Measurements from ENCODE around the gene DHRS7B.
"Not testable (repeated sequence)": the region's sequence is repeated elsewhere in the genome, so short reads cannot be mapped to it uniquely, and the experiment has no call there.

DHRS7B gene

DNA sequence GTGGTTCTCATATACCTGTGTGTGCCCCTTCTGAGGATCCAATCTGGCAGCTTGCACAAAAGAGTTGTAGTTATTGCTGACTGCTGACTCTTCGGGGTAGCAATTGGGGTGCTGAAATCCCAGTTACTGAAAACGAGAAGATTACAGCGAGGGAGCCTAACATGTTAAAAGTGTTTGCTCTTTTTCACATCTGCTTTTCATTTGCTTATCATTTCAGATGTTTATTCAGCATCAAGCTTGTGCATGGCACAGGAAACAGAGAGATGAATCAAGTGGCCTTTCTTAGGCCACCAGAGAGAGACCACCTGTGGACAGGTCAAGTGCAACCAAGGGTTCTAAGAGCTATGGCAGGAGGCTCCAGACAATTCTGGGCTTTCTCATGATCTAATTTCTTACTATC lies 16.9 kb downstream of the DHRS7B start:
- Histone ChIP-seq H3K14ac (ENCODE audit: low read length in 2 of 2) (no peak overlapping the region), H3K27ac (ENCODE audit: low read length, poor library complexity, severe bottlenecking) (no peak overlapping the region), H2AFZ (ENCODE audit: low read depth, low read length) (no peak overlapping the region), H2BK5ac (ENCODE audit: low read depth, low read length, poor library complexity, severe bottlenecking) (no peak overlapping the region), H2BK12ac (ENCODE audit: low read length in 2 of 2) (no peak overlapping the region), H3K4me3 (ENCODE audit: insufficient read depth in 1 of 2, low read depth in 1 of 2, low read length in 2 of 2) (no peak overlapping the region), H3K79me1 (replicated peaks; ENCODE audit: low read length, poor library complexity, severe bottlenecking) (peaks cover 16% of the 10 kb centered on the region), H3K23ac (ENCODE audit: low read length in 2 of 2) (no peak overlapping the region), H4K91ac (ENCODE audit: low read length) (no peak overlapping the region), H3K4me1 (ENCODE audit: control insufficient read depth, insufficient read depth, low read depth, low read length) (no peaks in the 10 kb centered on the region), H2BK15ac (ENCODE audit: low read depth, poor library complexity, severe bottlenecking) (no peak overlapping the region), H4K8ac (ENCODE audit: low read length) (no peak overlapping the region), H2BK120ac (ENCODE audit: low read depth, low read length) (no peak overlapping the region), H3K4me2 (ENCODE audit: low read length, poor library complexity, severe bottlenecking) (no peak overlapping the region), H3K36me3 (ENCODE audit: control insufficient read depth in 1 of 2, insufficient read depth in 2 of 2, low read depth in 1 of 2, low read length in 2 of 2) (no peaks in the 10 kb centered on the region), H3K9me3 (ENCODE audit: control insufficient read depth, low read length) (no peaks in the 10 kb centered on the region), H3K18ac (ENCODE audit: low read depth in 1 of 2, low read length in 2 of 2) (no peak overlapping the region), H3K27me3 (ENCODE audit: control insufficient read depth in 1 of 2, insufficient read depth in 1 of 2, low read length in 2 of 2) (no peaks in the 10 kb centered on the region), H2AK5ac (ENCODE audit: low read length, severe bottlenecking) (no peak overlapping the region), H3K4ac (ENCODE audit: low read depth in 1 of 2, low read length in 2 of 2) (no peak overlapping the region), H3K9ac (ENCODE audit: low read length) (no peak overlapping the region)
- no peak for DNase-seq
- WGBS: 97% methylated on average over 3 of the region's 3 CpGs

DNA sequence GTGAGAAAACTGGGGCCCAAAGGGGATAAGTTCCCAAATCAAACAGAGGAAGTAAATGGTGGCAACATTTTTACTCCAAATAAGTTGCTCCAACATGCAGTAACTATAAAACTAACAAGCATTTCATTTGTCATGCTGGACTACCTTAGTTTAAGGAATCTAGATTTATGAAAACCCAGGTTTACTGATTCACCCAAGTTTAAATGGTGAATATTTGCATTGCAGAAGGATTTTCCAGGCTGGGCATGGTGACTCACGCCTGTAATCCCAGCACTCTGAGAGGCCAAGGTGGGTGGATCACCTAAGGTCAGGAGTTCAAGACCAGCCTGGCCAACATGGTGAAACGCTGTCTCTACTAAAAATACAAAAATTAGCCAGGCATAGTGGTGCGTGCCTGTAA lies 17.5 kb downstream of the DHRS7B start:
- H3K9me3 ChIP-seq (ENCODE audit: control insufficient read depth, low read length); H3K18ac ChIP-seq (ENCODE audit: low read depth in 1 of 2, low read length in 2 of 2); H3K27me3 ChIP-seq (ENCODE audit: control insufficient read depth in 1 of 2, insufficient read depth in 1 of 2, low read length in 2 of 2); H3K14ac ChIP-seq (ENCODE audit: low read length in 2 of 2); H3K4ac ChIP-seq (ENCODE audit: low read depth in 1 of 2, low read length in 2 of 2); H4K91ac ChIP-seq (ENCODE audit: low read length); H2AK5ac ChIP-seq (ENCODE audit: low read length, severe bottlenecking); H3K27ac ChIP-seq (ENCODE audit: low read length, poor library complexity, severe bottlenecking); H2BK12ac ChIP-seq (ENCODE audit: low read length in 2 of 2); H4K8ac ChIP-seq (ENCODE audit: low read length); H3K9ac ChIP-seq (ENCODE audit: low read length); H3K4me2 ChIP-seq (ENCODE audit: low read length, poor library complexity, severe bottlenecking); H2BK120ac ChIP-seq (ENCODE audit: low read depth, low read length); H3K23ac ChIP-seq (ENCODE audit: low read length in 2 of 2); H2AFZ ChIP-seq (ENCODE audit: low read depth, low read length); DNase-seq; H3K4me3 ChIP-seq (ENCODE audit: insufficient read depth in 1 of 2, low read depth in 1 of 2, low read length in 2 of 2); H2BK5ac ChIP-seq (ENCODE audit: low read depth, low read length, poor library complexity, severe bottlenecking); H3K36me3 ChIP-seq (ENCODE audit: control insufficient read depth in 1 of 2, insufficient read depth in 2 of 2, low read depth in 1 of 2, low read length in 2 of 2); H3K4me1 ChIP-seq (ENCODE audit: control insufficient read depth, insufficient read depth, low read depth, low read length); H2BK15ac ChIP-seq (ENCODE audit: low read depth, poor library complexity, severe bottlenecking): not testable (repeated sequence)
- H3K79me1 ChIP-seq (replicated peaks; ENCODE audit: low read length, poor library complexity, severe bottlenecking): peaks cover 14% of the 10 kb centered on the region
- 91% methylated on average over 3 of the region's 3 CpGs for WGBS

DNA sequence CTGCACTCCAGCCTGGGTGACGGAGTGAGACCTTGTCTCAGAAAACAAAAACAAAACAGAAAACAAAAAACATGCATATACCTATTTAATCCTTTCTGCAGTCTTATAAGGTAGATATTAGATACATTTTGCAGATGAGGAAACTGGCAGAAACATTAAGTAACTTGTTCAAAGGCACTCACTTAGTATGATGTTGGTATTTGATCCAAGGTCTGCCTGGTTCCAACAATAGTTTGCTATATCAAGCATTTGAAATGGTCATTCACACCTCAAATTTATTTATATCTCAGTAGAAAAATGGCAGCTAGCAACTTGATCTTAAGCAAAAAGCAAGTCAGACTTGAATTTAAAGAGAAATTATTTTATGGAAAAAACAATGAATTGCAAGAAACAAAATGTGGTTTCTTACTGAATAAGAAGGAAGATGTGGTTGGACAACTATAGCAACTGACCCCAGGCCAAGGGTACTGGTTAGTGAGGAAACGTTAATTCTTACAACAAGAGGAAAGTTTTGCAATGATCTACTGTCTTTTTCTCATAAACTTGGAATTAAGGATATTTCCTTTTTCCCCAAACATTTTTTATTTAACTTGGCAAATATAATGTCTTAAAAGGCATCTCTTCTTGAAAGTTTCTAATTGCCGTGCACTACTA lies 19.7 kb downstream of the DHRS7B start:
- Histone ChIP-seq H3K27me3 (ENCODE audit: control insufficient read depth in 1 of 2, insufficient read depth in 1 of 2, low read length in 2 of 2) (no peaks in the 10 kb centered on the region), H3K4me3 (ENCODE audit: insufficient read depth in 1 of 2, low read depth in 1 of 2, low read length in 2 of 2) (no peak overlapping the region), H3K14ac (ENCODE audit: low read length in 2 of 2) (no peak overlapping the region), H2BK15ac (ENCODE audit: low read depth, poor library complexity, severe bottlenecking) (no peak overlapping the region), H3K9me3 (ENCODE audit: control insufficient read depth, low read length) (no peaks in the 10 kb centered on the region), H3K36me3 (ENCODE audit: control insufficient read depth in 1 of 2, insufficient read depth in 2 of 2, low read depth in 1 of 2, low read length in 2 of 2) (no peaks in the 10 kb centered on the region), H4K8ac (ENCODE audit: low read length) (no peak overlapping the region), H3K4me2 (ENCODE audit: low read length, poor library complexity, severe bottlenecking) (no peak overlapping the region), H2BK120ac (ENCODE audit: low read depth, low read length) (no peak overlapping the region), H3K23ac (ENCODE audit: low read length in 2 of 2) (no peak overlapping the region), H3K9ac (ENCODE audit: low read length) (no peak overlapping the region), H3K27ac (ENCODE audit: low read length, poor library complexity, severe bottlenecking) (no peak overlapping the region), H2AK5ac (ENCODE audit: low read length, severe bottlenecking) (no peak overlapping the region), H2BK5ac (ENCODE audit: low read depth, low read length, poor library complexity, severe bottlenecking) (no peak overlapping the region), H3K4me1 (ENCODE audit: control insufficient read depth, insufficient read depth, low read depth, low read length) (no peaks in the 10 kb centered on the region), H2BK12ac (ENCODE audit: low read length in 2 of 2) (no peak overlapping the region), H3K18ac (ENCODE audit: low read depth in 1 of 2, low read length in 2 of 2) (no peak overlapping the region), H4K91ac (ENCODE audit: low read length) (no peak overlapping the region), H3K79me1 (replicated peaks; ENCODE audit: low read length, poor library complexity, severe bottlenecking) (peaks cover 11% of the 10 kb centered on the region), H3K4ac (ENCODE audit: low read depth in 1 of 2, low read length in 2 of 2) (no peak overlapping the region), H2AFZ (ENCODE audit: low read depth, low read length) (no peak overlapping the region)
- no peak for DNase-seq
- 100% methylated on average over 1 of the region's 3 CpGs for WGBS

- H3K4me3 ChIP-seq (ENCODE audit: insufficient read depth in 1 of 2, low read depth in 1 of 2, low read length in 2 of 2): no peak overlapping the region
- H2AK5ac ChIP-seq (ENCODE audit: low read length, severe bottlenecking): no peak overlapping the region
- H2BK12ac ChIP-seq (ENCODE audit: low read length in 2 of 2): no peak overlapping the region
- no peak for DNase-seq
- no peaks in the 10 kb centered on the region for H3K4me1 ChIP-seq (ENCODE audit: control insufficient read depth, insufficient read depth, low read depth, low read length)
- no peaks in the 10 kb centered on the region for H3K9me3 ChIP-seq (ENCODE audit: control insufficient read depth, low read length)
- H2BK120ac ChIP-seq (ENCODE audit: low read depth, low read length): no peak overlapping the region
- H3K4me2 ChIP-seq (ENCODE audit: low read length, poor library complexity, severe bottlenecking): no peak overlapping the region
- no peak overlapping the region for H3K14ac ChIP-seq (ENCODE audit: low read length in 2 of 2)
- no peak overlapping the region for H2AFZ ChIP-seq (ENCODE audit: low read depth, low read length)
- no peak overlapping the region for H2BK5ac ChIP-seq (ENCODE audit: low read depth, low read length, poor library complexity, severe bottlenecking)
- no peak overlapping the region for H3K4ac ChIP-seq (ENCODE audit: low read depth in 1 of 2, low read length in 2 of 2)
- H3K23ac ChIP-seq (ENCODE audit: low read length in 2 of 2): no peak overlapping the region
- no peak overlapping the region for H3K18ac ChIP-seq (ENCODE audit: low read depth in 1 of 2, low read length in 2 of 2)
- no peak overlapping the region for H3K27ac ChIP-seq (ENCODE audit: low read length, poor library complexity, severe bottlenecking)
- no peak overlapping the region for H3K9ac ChIP-seq (ENCODE audit: low read length)
- H3K79me1 ChIP-seq (replicated peaks; ENCODE audit: low read length, poor library complexity, severe bottlenecking): peaks cover 9% of the 10 kb centered on the region
- no peaks in the 10 kb centered on the region for H3K36me3 ChIP-seq (ENCODE audit: control insufficient read depth in 1 of 2, insufficient read depth in 2 of 2, low read depth in 1 of 2, low read length in 2 of 2)
- WGBS: no CpG with 5 or more reads among the region's 1 CpG
- no peak overlapping the region for H4K91ac ChIP-seq (ENCODE audit: low read length)
- no peak overlapping the region for H2BK15ac ChIP-seq (ENCODE audit: low read depth, poor library complexity, severe bottlenecking)
- H3K27me3 ChIP-seq (ENCODE audit: control insufficient read depth in 1 of 2, insufficient read depth in 1 of 2, low read length in 2 of 2): no peaks in the 10 kb centered on the region
- no peak overlapping the region for H4K8ac ChIP-seq (ENCODE audit: low read length)
These were observed 22.9 kb downstream of the DHRS7B start for GRCh38 chr17:21149621-21150020.

All from mesenchymal stem cell (in vitro differentiated cells and primary cell).